ENCODE data around the gene GALNT1. TPM values are rescaled to one million over a fixed set of nuclear protein-coding genes. Genes with fewer than 3 reads are reported as not detected.

GALNT1 gene
- total RNA-seq, 1 donor from 2014 or later: 29.2 TPM

GRCh38 chr18:35602193-35602820 lies 20.8 kb downstream of the GALNT1 start:
- H3K36me3 ChIP-seq: peaks cover 0 to 3% of the 10 kb centered on the region in 2 donors
- H3K27ac ChIP-seq: no peak overlapping the region
- H3K27me3 ChIP-seq: no peaks in the 10 kb centered on the region
- H3K4me1 ChIP-seq: no peaks in the 10 kb centered on the region
- no peak overlapping the region for H3K4me3 ChIP-seq
- intact Hi-C loops (cut with DNase I): no loop called here
- no peak for DNase-seq (ENCODE audit: extremely low spot score in 2 of 2)
- TF ChIP-seq POLR2AphosphoS5 (IDR thresholded peaks at IDR 0.05; ENCODE audit: insufficient read depth in 1 of 2, low read depth in 1 of 2) (no peak), CTCF (IDR thresholded peaks at IDR 0.05) (no peak), POLR2A (IDR thresholded peaks at IDR 0.05) (no peak)
- H3K9me3 ChIP-seq: peaks cover 9% of the 10 kb centered on the region

GRCh38 chr18:35603008-35603407 lies 21.5 kb downstream of the GALNT1 start:
- Histone ChIP-seq H3K27me3 (no peaks in the 10 kb centered on the region), H3K4me1 (no peaks in the 10 kb centered on the region), H3K27ac (no peak overlapping the region), H3K9me3 (peaks cover 9% of the 10 kb centered on the region), H3K4me3 (no peak overlapping the region), H3K36me3 (peaks cover 0 to 3% of the 10 kb centered on the region in 2 donors)
- TF ChIP-seq POLR2AphosphoS5 (IDR thresholded peaks at IDR 0.05; ENCODE audit: insufficient read depth in 1 of 2, low read depth in 1 of 2) (no peak), CTCF (IDR thresholded peaks at IDR 0.05) (no peak), POLR2A (IDR thresholded peaks at IDR 0.05) (no peak)
- no peak for DNase-seq (ENCODE audit: extremely low spot score in 2 of 2)
- intact Hi-C loops (cut with DNase I): no loop called here

GRCh38 chr18:35603528-35603927 lies 22.0 kb downstream of the GALNT1 start:
- Histone ChIP-seq H3K27ac (no peak overlapping the region), H3K4me3 (no peak overlapping the region), H3K9me3 (peaks cover 9% of the 10 kb centered on the region), H3K4me1 (peaks cover 3% of the 10 kb centered on the region), H3K36me3 (no peaks in the 10 kb centered on the region), H3K27me3 (no peaks in the 10 kb centered on the region)
- TF ChIP-seq POLR2AphosphoS5 (IDR thresholded peaks at IDR 0.05; ENCODE audit: insufficient read depth in 1 of 2, low read depth in 1 of 2) (no peak), POLR2A (IDR thresholded peaks at IDR 0.05) (no peak), CTCF (IDR thresholded peaks at IDR 0.05) (no peak)
- DNase-seq (ENCODE audit: extremely low spot score in 2 of 2): no peak
- intact Hi-C loops (cut with DNase I): no loop called here

GRCh38 chr18:35604369-35604768 lies 22.8 kb downstream of the GALNT1 start:
- no peaks in the 10 kb centered on the region for H3K27me3 ChIP-seq
- no peaks in the 10 kb centered on the region for H3K36me3 ChIP-seq
- DNase-seq (ENCODE audit: extremely low spot score in 2 of 2): no peak
- TF ChIP-seq POLR2AphosphoS5 (IDR thresholded peaks at IDR 0.05; ENCODE audit: insufficient read depth in 1 of 2, low read depth in 1 of 2): no peak
- no peak for TF ChIP-seq CTCF (IDR thresholded peaks at IDR 0.05)
- TF ChIP-seq POLR2A (IDR thresholded peaks at IDR 0.05): no peak
- intact Hi-C loops (cut with DNase I): no loop called here
- no peak overlapping the region for H3K27ac ChIP-seq
- H3K4me3 ChIP-seq: no peak overlapping the region
- H3K4me1 ChIP-seq: peaks cover 11% of the 10 kb centered on the region
- peaks cover 9% of the 10 kb centered on the region for H3K9me3 ChIP-seq

- Histone ChIP-seq H3K27me3 (no peaks in the 10 kb centered on the region), H3K36me3 (no peaks in the 10 kb centered on the region), H3K27ac (no peak overlapping the region), H3K4me1 (peaks cover 11% of the 10 kb centered on the region), H3K9me3 (peaks cover 9% of the 10 kb centered on the region), H3K4me3 (no peak overlapping the region)
- TF ChIP-seq POLR2AphosphoS5 (IDR thresholded peaks at IDR 0.05; ENCODE audit: insufficient read depth in 1 of 2, low read depth in 1 of 2): no peak
- TF ChIP-seq POLR2A (IDR thresholded peaks at IDR 0.05): no peak
- TF ChIP-seq CTCF (IDR thresholded peaks at IDR 0.05): no peak
- no peak for DNase-seq (ENCODE audit: extremely low spot score in 2 of 2)
- intact Hi-C loops (cut with DNase I): no loop called here
Measured at GRCh38 chr18:35605686-35606417, 24.3 kb downstream of the GALNT1 start.

Data from vagina (tissue), 2 donors.